Transverse colon (tissue), 4 donors: ENCODE measurements around the gene PSMD12. TPM values are rescaled to one million over a fixed set of nuclear protein-coding genes. Genes with fewer than 3 reads are reported as not detected.

ENCODE experiments used
- DNase-seq: peaks from one replicate; pipeline ENCODE4 v3.0.0-alpha.2; 2019
- H3K27ac ChIP-seq, 4 donors: fragments of 200-600 bp; sonication (generic); 2 replicates each; pipeline ENCODE4 v1.5.1; 2016 to 2018; ENCODE audit warnings: inconsistent platforms in 4 of 4
- H3K27me3 ChIP-seq: fragments of 200-600 bp; sonication (generic); 2 replicates; pipeline ENCODE4 v1.5.1; 2017; ENCODE audit warnings: inconsistent platforms
- H3K36me3 ChIP-seq, 4 donors: fragments of 200-600 bp; sonication (generic); 2 replicates each; pipeline ENCODE4 v1.5.1; 2017 to 2019; ENCODE audit warnings: inconsistent platforms in 4 of 4
- H3K4me1 ChIP-seq, 4 donors: fragments of 200-600 bp; sonication (generic); 2 replicates each; pipeline ENCODE4 v1.5.1; 2017 to 2020; ENCODE audit warnings: inconsistent platforms in 4 of 4
- H3K4me3 ChIP-seq, 4 donors: fragments of 200-600 bp; sonication (generic); 1 replicate in 1 of 4; 2 replicates in 3 of 4; pipeline versions ENCODE4 v1.5.1 to v1.6.1; 2017 to 2019; ENCODE audit warnings: inconsistent platforms in 4 of 4
- H3K9me3 ChIP-seq, 2 donors: fragments of 200-600 bp; sonication (generic); 2 replicates each; pipeline ENCODE4 v1.5.1; 2017 to 2019; ENCODE audit warnings: inconsistent platforms in 2 of 2
- EP300 ChIP-seq: sonication (generic); formaldehyde crosslinking; IDR thresholded peaks from one replicate; pipeline ENCODE4 v1.6.1; 2017; ENCODE audit warnings: antibody characterized with exemption, low read depth
- POLR2A ChIP-seq: fragments of 450-650 bp; IDR thresholded peaks from one replicate; pipeline ENCODE4 v1.6.1; 2016; ENCODE audit warnings: antibody characterized with exemption, mild to moderate bottlenecking, moderate library complexity
- POLR2AphosphoS5 ChIP-seq, 3 donors: sonication (generic); formaldehyde crosslinking; IDR thresholded peaks; one replicate each; pipeline ENCODE4 v1.6.1; 2016; ENCODE audit warnings: antibody characterized with exemption in 3 of 3
- WGBS, 2 donors: methylation state at CpG; one replicate each; pipeline ENCODE4 v1.1.5; 2018; ENCODE audit warnings: low coverage in 1 of 2; 5-methylcytosine and 5-hydroxymethylcytosine counted together
- in situ Hi-C, 4 donors: fragments of 200-750 bp; cut with MboI; loops; one replicate each; pipeline versions ENCODE4 v1.15.0 to v1.15.1; 2017; ENCODE audit warnings: low sequenced_read_pairs in 3 of 4, low pct_ligation_motif_present in 1 of 4, low pct_unique_long_range_greater_than_20kb in 1 of 4
- intact Hi-C: fragments of 100-400 bp; cut with DNase I; formaldehyde crosslinking; loops from one replicate; pipeline ENCODE4 v1.15.1; 2023; ENCODE audit warnings: low total_unique reads
- total RNA-seq, 4 donors: library from RNA; depleted of rRNA; stranded (reverse); fragments of >200 nt; gene quantifications; one replicate each; pipeline ENCODE4 v1.1.0, GENCODE V29; 2016
- TF ChIP-seq, protein P1 (sequence below), 5 experiments: fragments of 200-600 bp in 3 of 5; fragments of 450-650 bp in 2 of 5; sonication (generic) in 3 of 5; IDR thresholded peaks; 1 replicate in 2 of 5; 2 replicates in 3 of 5; pipeline ENCODE4 v1.5.1; 2016 to 2017; ENCODE audit warnings: antibody characterized with exemption in 5 of 5, inconsistent platforms in 3 of 5, mild to moderate bottlenecking in 2 of 5, moderate library complexity in 1 of 5

The PSMD12 gene
- total RNA-seq, 4 donors from 2014 or later = 7.2 to 25.2 (median 12.5) TPM

DNA sequence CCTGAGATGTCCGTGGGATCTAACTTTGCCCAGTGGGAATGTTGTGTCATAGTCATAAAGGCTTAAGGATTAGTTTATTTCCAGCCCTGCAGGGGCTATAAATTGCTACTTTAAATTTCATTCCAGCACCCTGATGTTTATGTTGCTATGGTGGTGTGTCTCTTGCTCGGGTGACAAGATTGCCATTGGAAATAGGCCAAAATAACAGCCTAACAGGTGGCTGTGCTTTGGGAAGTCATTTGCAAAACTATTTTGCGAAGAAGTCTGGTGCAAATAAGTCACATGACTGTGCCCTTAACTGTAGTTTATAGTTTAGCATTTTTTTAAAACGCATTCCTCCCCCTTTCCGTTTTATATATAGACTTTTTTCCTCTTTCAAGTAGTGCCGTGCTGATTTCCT, 33.8 kb upstream of the PSMD12 start:
- Histone ChIP-seq H3K4me3 (no peak overlapping the region), H3K27ac (peak overlapping the region in 2 of 4 donors; percentile 2 to 27), H3K4me1 (peaks cover 0 to 18% (median 10%) of the 10 kb centered on the region in 4 donors), H3K9me3 (no peaks in the 10 kb centered on the region), H3K36me3 (no peaks in the 10 kb centered on the region), H3K27me3 (no peaks in the 10 kb centered on the region)
- intact Hi-C loops (no loop called here), in situ Hi-C loops (no loop called here)
- TF ChIP-seq, protein P1, sequence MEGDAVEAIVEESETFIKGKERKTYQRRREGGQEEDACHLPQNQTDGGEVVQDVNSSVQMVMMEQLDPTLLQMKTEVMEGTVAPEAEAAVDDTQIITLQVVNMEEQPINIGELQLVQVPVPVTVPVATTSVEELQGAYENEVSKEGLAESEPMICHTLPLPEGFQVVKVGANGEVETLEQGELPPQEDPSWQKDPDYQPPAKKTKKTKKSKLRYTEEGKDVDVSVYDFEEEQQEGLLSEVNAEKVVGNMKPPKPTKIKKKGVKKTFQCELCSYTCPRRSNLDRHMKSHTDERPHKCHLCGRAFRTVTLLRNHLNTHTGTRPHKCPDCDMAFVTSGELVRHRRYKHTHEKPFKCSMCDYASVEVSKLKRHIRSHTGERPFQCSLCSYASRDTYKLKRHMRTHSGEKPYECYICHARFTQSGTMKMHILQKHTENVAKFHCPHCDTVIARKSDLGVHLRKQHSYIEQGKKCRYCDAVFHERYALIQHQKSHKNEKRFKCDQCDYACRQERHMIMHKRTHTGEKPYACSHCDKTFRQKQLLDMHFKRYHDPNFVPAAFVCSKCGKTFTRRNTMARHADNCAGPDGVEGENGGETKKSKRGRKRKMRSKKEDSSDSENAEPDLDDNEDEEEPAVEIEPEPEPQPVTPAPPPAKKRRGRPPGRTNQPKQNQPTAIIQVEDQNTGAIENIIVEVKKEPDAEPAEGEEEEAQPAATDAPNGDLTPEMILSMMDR (IDR thresholded peaks at IDR 0.05) = no peak
- TF ChIP-seq POLR2A (no peak), EP300 (no peak), POLR2AphosphoS5 (IDR thresholded peaks at IDR 0.05) (no peak)
- no peak for DNase-seq
- WGBS, 2 donors = 0 to 20% methylated on average over 3 to 6 of the region's 6 CpGs

DNA sequence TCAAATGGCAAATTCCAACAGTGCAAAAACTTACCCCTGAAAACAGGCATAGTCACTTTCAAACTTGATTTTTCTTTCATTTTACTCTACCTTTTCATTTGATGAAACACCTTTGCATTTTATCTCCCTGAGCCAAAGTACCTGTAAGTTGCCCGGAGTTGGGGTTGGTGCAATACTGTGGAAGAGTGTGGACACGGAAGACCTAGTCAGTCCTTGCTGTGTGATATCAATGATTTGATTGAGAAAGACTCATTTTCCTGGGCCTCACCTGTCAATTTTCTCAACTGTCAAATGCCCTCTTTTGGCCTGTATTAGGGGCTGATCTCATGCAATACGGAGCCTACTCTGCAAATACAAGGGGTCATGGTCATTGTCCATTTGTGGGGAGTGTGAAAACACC, 33.3 kb upstream of the PSMD12 start:
- DNase-seq = no peak
- TF ChIP-seq EP300 (no peak), POLR2A (no peak), POLR2AphosphoS5 (IDR thresholded peaks at IDR 0.05) (no peak)
- TF ChIP-seq, protein P1 (IDR thresholded peaks at IDR 0.05) = no peak
- H3K9me3 ChIP-seq = no peaks in the 10 kb centered on the region
- no peaks in the 10 kb centered on the region for H3K36me3 ChIP-seq
- H3K27ac ChIP-seq = peak overlapping the region in 1 of 4 donors; percentile 2
- H3K27me3 ChIP-seq = no peaks in the 10 kb centered on the region
- intact Hi-C loops = no loop called here
- H3K4me1 ChIP-seq = peaks cover 0 to 18% (median 10%) of the 10 kb centered on the region in 4 donors
- H3K4me3 ChIP-seq = no peak overlapping the region
- 87 to 88% methylated on average over 3 of the region's 3 CpGs for WGBS, 2 donors
- in situ Hi-C loops = loop anchor here in 2 of 4 donors (10.0 to 25.0 kb wide), 3 partner anchors 65 to 288 kb away; no protein-coding TSS in a partner anchor

DNA sequence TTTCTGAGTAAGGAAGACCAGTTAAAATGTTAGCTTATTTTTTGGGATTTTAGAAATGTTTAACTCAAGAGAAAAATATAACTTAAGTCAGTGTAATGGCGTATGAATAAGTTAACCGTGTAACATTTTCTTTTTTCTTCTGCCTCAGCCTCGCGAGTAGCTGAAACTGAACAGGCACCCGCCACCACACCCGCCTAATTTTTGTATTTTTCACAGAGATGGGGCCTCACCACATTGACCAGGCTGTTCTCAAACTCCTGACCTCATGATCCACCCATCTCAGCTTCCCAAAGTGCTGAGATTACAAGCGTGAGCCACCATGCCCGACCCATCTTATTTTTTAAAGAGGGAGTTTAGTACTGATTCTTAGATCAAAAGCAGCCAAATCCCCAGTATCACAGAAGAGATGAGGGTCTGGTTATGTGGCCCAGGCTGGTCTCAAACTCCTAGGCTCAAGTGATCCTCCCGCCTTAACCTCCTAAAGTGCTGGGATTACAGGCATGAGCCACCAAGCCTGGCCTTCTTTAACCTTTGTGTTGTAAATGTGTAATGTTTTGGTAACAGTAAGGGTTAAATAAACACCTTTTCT, 27.5 kb upstream of the PSMD12 start:
- intact Hi-C loops (loop anchor here (5.0 kb wide), 1 partner anchor 83 kb away; no protein-coding TSS in a partner anchor), in situ Hi-C loops (loop anchor here in 2 of 4 donors (10.0 to 25.0 kb wide), 3 partner anchors 71 to 293 kb away; no protein-coding TSS in a partner anchor)
- Histone ChIP-seq H3K4me3 (no peak overlapping the region), H3K27ac (no peak overlapping the region), H3K36me3 (no peaks in the 10 kb centered on the region), H3K27me3 (no peaks in the 10 kb centered on the region), H3K4me1 (peaks cover 0 to 7% (median 3%) of the 10 kb centered on the region in 4 donors), H3K9me3 (no peaks in the 10 kb centered on the region)
- 97 to 98% methylated on average over 7 to 9 of the region's 9 CpGs for WGBS, 2 donors
- TF ChIP-seq POLR2A (no peak), EP300 (no peak), POLR2AphosphoS5 (IDR thresholded peaks at IDR 0.05) (no peak)
- TF ChIP-seq, protein P1 (IDR thresholded peaks at IDR 0.05) = no peak
- DNase-seq = no peak

DNA sequence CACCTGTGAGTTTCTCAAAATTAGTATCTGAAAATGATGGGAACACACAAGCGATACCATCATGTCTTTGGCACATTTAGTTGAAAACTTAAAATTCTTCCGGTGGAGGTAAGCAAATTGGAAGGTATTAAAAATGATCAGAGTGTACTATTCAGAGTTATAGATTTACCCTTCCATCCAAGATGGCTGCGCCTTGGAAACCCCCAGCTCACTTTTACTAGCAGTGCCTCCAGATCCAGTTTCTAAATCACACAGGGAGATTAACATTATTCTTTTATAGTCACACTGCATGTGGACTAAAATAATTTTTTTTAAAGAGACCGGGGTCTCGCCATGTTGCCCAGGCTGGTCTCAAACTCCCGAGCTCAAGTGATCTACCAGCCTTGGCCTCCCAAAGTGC, 25.7 kb upstream of the PSMD12 start:
- no peak for DNase-seq
- no peak for TF ChIP-seq POLR2AphosphoS5 (IDR thresholded peaks at IDR 0.05)
- TF ChIP-seq, protein P1 (IDR thresholded peaks at IDR 0.05) = no peak
- no peak for TF ChIP-seq EP300
- no peak for TF ChIP-seq POLR2A
- Histone ChIP-seq H3K4me3 (no peak overlapping the region), H3K27me3 (no peaks in the 10 kb centered on the region), H3K27ac (no peak overlapping the region), H3K4me1 (peaks cover 0 to 7% (median 3%) of the 10 kb centered on the region in 4 donors), H3K9me3 (no peaks in the 10 kb centered on the region), H3K36me3 (no peaks in the 10 kb centered on the region)
- WGBS, 2 donors = 86 to 96% methylated on average over 3 to 6 of the region's 6 CpGs
- in situ Hi-C loops (loop anchor here in 2 of 4 donors (10.0 to 25.0 kb wide), 3 partner anchors 73 to 295 kb away; no protein-coding TSS in a partner anchor), intact Hi-C loops (loop anchor here (5.0 kb wide), 1 partner anchor 85 kb away; no protein-coding TSS in a partner anchor)
